Suppressor macrophage (primary cell): ENCODE data around the gene TCEA3.
"Not testable (repeated sequence)": the region's sequence is repeated elsewhere in the genome, so short reads cannot be mapped to it uniquely, and the experiment has no call there.

Source experiments
- DNase-seq, 4 experiments: peaks; one replicate each; pipeline ENCODE4 v3.0.0-alpha.2; 2020 to 2022

The TCEA3 gene

DNA sequence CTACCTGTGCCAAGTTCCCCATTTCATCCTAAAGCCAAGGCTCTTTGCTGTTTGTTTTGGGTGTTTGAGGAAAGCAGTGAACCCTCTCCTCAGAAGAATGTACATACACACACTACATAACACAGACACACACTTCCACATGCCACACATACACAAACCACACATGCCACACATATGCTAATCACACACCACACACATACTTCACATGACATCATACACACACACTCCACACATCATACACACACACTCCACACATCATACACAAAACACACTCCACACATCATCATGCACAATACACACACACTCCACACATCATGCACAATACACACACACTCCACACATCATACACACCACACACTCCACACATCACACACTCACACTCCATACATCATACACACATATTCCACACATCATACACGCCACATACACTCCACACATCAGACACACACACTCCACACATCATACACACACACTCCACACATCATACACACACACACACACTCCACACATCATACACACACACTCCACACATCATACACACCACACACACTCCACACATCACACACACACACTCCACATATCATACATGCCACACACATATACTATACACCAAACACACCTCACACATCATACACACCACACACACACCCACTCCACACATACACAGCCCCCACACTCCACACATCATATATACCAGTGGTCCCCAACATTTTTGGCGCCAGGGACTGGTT, 32.3 kb downstream of the TCEA3 start:
- no peak for DNase-seq

DNA sequence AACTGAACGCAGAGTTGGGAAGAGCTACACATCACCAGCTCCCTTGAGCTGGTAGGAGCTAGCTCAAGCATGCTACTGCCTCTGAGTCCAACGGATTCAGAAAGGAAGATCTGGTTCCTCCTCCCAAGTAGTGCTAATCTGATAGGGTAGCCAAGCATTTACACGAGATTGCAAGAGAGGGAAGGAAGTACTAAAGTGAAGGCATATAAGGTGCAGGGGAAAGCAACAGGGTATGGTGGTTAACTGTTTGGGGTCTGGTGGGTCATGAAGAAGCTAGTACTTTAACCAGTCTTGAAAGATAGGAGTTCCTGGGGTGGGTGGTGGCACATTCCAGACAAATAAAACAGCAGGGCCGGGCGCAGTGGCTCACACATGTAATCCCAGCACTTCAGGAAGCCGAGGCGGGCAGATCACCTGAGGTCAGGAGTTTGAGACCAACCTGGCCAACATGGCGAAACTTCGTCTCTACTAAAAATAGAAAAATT, 34.7 kb downstream of the TCEA3 start:
- DNase-seq = peak in 1 of 4 experiments; percentile 31

DNA sequence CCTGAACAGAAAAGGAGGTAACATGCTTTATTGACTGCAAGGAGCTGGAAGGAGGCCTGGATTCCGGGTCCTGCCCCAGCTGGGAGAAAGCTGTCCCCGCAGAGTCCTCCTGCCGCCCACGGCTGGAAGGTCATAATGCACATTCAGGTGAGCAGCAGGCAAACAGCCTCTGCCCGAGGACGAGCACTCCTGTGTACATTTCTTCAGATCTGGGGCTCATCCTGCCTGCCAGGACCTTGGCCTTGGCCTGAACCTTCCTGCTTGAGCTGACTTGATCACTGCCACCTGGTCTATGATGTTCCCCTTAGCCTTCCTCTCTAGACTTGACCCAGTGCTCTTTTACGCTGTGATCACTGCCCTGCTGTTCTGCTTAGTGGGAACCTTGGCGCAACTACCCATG, 37.1 kb downstream of the TCEA3 start:
- no peak for DNase-seq

DNA sequence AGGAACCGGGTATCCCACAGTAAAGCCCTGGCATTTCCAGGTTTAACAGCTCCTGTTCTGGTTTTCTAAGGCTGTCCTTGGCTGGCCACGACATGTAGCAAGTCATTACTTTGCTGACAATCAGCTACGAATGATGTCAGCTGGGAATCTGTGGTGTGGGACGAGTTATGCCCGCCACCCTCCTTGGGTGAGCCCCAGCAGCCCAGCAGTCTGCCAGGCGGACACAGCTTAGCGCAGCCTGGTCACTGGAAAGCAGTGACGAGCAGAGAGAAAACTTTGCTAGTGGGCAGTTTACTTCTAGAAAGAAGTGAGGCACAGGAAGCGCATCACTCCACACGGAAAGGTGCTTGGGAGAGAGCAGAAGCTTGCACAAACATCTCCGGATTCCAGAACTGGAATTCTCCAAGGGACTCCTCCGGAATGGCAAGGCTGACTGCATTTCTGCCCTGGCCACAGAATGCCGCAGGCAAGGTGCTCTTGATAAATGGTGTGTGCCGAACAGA, 39.4 kb downstream of the TCEA3 start:
- no peak for DNase-seq

DNA sequence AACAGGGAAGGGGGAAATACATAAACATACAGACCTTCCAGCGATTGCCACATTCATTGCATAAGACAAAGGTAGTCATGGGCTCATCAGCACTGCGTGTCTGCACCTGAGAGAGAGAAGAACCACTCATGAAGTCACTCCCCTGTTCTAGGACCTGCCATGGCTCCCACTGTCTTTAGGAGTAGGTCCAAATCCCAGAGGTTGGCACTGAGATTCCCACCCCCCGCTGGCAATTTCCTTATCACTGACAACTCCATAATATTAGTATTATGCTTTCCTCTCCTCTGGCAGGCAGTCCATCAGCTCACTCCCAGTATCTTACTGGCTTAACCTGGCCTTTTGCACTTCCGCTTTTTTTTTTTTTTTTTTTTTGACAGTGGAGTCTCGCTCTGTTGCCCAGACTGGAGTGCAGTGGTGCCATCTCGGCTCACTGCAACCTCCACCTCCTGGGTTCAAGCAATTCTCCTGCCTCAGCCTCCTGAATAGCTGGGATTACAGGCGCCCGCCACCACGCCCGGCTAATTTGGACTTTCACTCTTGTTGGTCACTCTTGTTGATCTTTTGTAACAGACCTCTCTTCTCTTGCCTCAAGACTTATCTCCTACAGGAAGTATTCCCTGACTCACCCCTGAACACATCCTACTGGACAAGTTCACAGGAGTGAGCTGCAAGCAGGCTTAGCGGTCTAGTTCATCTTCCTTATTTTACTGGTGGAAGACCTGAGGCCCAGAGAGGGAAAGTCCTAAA, 40.1 kb downstream of the TCEA3 start:
- peak in 3 of 4 experiments; percentile 27 to 59 (median 33) for DNase-seq

DNA sequence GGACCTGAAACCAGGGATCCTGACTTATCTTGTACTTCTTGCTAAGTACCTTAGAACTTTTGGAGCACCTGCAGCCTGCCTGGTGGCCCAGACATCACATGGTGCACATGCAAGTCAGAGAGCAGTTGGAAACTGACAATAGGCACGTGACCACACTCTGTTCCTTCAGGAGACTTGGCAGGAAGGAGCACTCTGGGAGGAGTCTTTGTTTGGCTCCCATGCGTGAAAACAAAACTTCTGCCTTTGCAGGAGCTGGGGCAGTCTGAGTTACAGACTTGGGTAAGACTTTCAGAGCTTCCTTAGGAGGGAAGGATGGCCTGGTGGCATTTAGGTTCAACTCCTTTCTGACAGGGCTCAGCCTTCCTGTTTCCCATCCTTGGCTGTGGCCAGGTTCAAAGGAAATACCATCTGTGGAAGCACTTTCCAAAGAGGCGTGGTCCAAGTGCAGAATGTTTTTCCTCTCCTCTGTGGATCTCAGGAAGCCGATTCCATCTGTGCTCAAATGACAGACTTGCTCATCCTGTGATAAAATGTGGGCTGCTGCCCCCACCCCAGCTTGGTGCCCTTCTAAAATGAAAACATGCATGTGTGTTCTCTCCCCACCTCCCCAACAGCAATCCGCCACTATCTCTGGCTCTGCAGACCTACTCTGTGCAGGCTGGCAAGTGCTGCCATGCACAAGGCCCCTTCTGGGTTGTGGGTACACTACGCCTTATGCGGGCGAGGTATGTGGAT, 40.8 kb downstream of the TCEA3 start:
- no peak for DNase-seq

DNA sequence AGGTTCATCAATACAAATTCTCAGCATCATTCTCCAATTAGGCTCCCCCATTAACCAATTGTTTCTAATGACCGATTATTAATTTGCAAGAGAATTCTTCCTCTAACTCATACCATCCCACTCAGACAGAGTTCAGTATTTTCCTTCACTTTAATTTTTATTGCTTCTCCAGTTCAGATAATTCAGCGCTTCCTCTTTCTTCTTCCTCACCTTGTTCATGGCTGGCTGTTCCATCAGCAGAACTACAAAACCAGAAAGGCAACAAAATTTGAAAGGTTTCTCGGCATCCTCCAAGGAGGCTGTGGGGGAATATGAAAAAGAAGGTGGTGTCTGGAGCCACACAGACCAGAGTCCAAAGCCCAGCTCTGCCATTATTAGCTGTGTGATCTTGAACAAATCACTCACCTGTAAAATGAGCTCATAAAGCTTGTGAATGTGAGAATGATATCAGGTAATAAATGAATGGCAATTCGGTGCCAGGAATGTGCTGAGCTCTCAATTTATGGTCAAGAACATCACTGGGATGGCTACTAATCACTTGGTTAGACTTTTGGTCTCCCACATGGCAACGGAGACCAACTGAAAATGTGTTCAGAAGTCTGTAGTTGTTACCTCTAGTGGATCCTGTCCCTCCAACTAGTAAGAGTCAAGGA, 43.2 kb downstream of the TCEA3 start:
- DNase-seq = no peak

DNA sequence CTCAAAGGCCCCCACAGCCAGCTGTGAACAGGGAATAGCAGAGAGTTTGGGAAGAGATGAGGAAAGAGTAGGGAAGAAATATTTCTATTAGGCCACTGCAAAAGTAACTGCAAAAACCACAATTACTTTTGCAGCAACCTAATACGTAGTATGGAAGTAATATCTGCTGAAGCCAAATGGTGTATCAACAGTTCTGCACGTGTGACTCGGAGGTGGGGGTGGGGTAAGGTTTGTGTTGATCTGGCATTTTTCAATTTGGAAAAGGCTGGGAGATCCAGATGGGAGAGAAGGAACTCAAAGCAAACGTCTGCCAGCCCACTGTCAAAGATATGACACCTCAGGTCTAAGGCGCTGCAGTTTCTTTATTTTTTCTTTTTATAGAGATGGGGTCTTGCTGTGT, 43.8 kb downstream of the TCEA3 start:
- DNase-seq = no peak

DNA sequence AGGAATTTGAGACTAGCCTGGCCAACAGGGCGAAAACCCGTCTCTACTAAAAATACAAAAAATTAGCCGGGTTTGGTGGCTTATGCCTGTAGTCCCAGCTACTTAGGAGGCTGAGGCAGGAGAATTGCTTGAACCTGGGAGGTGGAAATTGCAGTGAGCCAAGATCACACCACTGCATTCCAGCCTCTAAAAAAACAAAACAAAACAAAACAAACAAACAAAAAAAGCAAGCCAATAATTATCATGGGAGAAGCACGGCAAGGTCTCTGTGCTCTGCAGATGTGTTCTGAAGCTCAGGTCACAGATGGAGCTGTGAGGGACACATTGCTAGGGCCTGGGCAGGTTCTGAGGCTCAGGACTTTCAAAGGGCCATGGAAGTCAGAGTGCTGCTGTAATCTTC, 44.3 kb downstream of the TCEA3 start:
- DNase-seq = not testable (repeated sequence)

DNA sequence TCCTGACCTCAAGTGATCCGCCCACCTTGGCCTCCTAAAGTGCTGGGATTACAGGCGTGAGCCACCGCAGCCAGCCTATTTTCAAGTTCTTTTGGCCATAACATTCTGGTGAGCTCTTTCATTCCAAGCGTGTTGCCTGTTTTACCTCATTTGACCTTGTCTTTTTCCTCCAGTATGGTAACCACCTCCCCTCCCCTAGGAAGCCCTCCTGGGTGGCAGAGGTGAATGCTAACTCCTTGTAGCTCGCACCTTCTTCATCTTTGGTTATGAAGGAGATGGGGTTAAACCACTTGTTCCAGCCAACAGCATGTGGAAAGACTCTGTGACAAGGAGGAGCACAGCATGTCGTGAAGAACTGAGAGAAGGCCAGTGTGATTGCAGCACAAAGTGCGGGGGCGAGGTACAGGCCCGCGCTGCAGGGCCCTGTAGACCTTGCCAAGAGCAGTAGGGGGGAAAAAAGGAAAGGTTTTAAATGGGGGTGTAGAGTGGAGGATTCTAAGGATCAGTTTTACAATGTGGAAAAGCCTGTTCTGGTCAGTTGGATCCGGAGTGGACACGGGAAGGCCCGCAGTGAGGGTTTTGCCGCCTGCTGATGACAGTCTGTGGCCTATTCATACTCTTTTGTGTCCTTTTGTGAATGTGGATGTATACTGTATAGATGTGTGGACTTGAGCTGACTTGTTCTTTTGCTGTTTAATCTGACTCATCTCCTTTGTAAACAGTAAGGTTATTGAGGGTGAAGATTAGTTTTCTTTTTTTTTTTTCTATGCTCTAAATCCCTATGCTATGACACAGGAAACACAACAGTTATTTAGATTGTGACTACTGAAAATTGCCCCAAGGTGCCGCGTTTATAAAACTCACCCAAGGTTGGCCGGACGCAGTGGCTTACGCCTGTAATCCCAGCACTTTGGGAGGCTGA, 47.4 kb downstream of the TCEA3 start:
- DNase-seq = peak in 1 of 4 experiments; percentile 17

DNA sequence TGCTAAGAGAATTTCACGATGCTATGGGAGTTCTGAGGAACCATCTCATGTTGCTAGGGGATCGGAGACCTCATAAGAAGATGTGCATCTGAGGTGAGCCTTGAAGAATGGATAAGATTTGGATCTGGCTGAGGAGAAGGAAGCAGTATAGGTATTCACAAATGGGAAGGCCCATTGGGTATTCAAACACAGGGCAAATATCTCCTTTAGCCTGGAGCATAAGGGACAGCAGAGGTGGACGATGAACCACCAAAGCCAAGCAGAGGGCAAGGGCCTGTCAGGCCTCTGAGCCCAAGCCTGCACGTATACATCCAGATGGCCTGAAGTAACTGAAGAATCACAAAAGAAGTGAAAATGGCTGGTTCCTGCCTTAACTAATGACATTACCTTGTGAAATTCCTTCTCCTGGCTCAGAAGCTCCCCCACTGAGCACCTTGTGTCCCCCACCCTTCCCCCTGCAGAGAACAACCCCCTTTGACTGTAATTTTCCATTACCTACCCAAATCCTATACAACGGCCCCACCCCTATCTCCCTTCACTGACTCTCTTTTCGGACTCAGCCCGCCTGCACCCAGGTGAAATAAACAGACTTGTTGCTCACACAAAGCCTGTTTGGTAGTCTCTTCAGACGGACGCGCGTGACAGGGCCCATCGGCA, 50.3 kb downstream of the TCEA3 start:
- DNase-seq = not testable (repeated sequence)

DNA sequence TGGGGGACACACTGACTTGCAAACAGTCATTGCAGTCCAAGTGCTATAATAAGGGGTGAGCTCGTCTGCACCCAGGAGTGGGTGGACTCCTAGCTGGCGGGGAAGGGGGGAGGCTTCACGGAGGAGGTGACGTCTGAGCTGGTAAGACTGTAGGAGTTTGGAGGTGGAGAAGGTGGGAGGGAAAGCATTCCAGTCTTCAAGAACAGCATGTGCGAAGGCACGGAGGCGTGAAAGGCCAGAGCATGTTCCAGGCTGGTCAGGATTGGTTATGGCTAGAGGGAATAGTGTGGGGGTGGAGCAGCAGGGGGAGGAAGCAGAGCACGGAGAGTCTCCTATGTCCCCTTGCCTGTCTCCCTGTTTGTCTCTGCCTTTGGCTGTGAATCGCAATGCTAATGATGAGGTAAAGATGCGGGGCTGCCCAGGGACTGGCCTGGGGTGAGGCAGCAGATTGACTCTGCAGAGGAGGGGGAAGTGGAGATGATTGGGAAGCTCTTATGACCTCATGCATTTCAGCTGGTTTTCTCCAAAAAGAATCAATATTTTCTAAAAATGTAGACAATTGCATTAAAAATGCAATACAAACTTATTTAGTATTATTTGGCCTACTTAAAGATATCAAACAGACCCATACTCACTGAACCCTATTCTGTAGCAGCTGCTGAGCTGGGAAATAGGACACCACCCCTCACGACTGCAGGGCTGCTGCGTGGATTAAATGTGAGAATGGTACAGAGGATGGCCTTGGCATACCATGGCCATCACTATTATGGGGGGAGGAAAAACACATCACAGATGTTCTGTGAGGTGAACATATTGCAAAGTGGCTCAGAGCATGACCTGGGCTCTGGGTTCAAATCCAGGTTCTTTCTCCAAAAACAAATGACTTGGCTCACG, 52.3 kb downstream of the TCEA3 start:
- peak in 2 of 4 experiments; percentile 19 to 20 for DNase-seq

DNA sequence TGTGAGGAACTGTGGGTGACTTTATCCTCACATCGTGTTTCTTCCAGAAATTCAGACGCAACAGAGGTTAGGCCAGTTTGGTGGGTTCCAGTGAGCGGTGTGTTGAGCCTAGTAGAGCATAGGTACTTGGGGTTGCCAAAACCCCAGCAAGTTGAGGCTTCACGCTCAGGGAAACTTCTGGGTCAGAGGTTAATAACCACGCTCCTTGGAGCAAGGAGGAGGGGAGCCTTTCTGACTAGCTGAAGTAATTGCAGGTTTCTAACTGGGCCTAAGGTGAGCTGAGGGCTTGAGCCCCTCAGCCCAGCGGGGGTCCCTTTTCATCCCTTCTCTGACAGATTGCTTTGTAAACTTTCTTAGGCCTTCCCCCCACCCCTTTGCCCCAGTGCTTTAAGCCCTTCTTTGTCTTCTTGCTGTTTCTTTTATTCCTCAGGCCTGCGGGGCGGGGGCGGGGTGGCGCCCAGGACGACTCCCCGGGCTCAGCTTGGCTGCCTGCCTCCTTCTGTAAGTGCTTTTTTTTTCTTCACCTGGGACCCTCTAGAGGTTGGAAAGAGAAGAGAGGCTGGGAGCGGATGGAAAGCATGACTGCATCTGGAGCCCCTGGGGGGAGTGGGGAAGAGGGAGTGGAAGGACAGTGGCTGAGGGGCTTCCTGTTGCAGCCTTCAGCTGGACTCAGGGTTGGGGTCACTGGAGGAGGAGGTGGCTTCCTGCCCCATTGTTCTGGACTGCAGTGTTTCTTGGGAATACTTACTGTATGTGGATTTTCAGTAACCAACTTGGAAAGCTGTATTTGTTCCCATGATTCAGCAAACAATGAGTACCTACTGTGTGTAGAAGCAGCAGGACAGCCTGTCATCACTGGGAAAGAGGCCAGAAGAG, 53.6 kb downstream of the TCEA3 start:
- no peak for DNase-seq

DNA sequence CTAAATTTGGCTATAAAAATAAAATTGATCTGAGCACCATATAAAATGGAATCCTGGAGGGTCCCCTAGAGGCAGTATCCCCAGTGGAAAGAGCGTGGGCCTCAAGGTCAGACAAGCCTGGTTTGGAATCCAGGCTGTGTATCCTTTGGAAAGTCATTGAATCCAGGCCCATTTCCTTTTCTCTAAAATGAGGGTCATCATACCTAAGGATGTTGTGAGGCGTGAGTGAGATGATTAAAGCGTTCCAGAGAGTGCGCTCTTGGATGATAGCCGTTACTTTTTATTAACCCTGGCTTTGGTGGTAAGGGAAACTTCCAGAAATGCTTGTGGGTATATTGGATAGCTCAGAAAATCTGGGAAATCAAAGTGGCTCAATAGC, 54.2 kb downstream of the TCEA3 start:
- DNase-seq = no peak

DNA sequence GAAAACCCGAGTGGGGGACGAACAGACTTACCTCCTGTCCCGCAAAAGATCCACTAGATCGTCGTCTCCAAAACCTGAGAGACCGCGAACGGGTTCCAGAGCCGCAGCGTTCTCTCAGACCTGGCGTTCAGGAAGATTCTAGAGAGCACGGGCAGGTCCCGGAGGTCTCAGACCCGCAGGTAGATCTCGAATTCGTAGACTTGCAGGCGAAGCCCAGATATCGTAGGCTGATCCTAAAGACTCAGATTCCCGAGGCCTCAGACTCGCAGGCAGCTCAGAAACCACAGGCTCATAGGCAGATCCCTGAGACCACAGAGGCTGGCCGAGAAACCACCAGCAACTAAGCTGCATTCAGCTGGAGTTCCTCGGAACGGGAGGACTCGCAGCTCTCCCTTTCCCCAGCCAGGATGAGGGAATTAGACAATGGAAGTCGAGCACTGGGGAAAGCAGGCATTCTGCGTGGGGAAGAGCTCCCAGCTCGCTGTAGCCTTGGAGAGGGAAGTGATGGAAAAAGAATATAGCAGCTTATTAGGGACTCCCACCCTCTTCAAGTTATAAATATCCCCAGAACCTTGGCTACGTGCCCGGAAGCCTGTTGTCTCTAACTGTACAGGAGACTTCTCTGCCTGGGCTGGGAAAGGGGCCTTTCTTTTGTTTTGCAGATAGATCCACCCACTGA, 55.1 kb downstream of the TCEA3 start, which contains the start of gene ZNF436:
Gene ZNF436, minus strand, starts transcription at position 502 of the 679 bp plus-strand sequence. CDS start 1,831 bp downstream, outside the sequence.
- peak; percentile 75 to 83 (median 78) for DNase-seq

DNA sequence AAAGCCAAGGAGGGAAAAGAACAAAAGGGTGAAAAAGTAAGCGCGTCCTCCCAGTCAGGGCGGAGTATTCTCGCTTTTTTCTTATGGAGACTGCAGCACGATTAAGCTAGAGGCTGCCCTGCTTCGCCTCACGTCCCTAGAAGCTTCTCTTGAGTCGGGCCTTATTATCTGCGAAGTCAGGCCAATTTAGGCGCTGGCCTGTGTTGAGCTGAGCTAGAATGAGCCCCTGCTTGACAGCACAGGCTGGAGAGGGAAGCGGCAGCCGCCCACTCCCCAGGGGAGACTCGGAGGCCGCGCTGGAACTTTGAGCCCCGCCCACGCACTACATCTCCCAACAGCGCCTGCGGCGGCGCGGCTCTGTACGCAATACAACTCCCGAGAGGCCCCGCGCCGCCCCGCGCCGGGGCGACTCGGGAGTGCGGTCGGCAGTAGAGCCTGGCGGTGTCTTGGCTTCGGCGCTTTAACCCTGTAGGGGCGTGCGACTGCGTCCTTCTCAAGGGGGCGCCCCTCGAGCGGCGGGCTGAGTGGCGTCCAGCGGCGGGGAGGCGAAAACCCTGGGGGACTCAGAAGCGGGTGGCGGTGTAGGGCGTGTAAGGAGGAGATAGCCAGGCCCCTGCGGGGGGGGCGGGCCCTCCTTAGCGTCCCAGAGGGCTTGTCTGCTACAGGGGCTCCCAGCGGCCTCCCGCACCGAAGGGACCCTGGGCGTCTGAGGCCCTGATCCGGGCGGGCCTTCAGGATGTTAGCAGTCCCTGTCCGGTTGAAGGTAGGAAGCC, 55.8 kb downstream of the TCEA3 start:
- DNase-seq = peak; percentile 95 to 99 (median 98)
